Cardiac muscle cell (in vitro differentiated cells and primary cell): ENCODE measurements around the gene INPP4A. TPM values are rescaled to one million over a fixed set of nuclear protein-coding genes. Genes with fewer than 3 reads are reported as not detected.

Experiments used
- DNase-seq, 2 donors: peaks; one replicate each; pipeline versions ENCODE4 v3.0.0 to v3.0.0-alpha.2; 2010 to 2017; ENCODE audit warnings: low read depth in 1 of 2, low spot score in 1 of 2
- H3K27ac ChIP-seq: fragments of 200-600 bp; sonication (generic); 2 replicates; pipeline ENCODE4 v1.5.1; 2016
- H3K27me3 ChIP-seq: fragments of 200-600 bp; sonication (generic); 2 replicates; pipeline ENCODE4 v1.6.0; 2016; ENCODE audit warnings: control low read depth
- H3K36me3 ChIP-seq: fragments of 200-600 bp; sonication (generic); 2 replicates; pipeline ENCODE4 v1.5.1; 2016; ENCODE audit warnings: control low read depth
- H3K4me1 ChIP-seq: fragments of 200-600 bp; sonication (generic); 2 replicates; pipeline ENCODE4 v1.8.1; 2017; ENCODE audit warnings: low read depth, mild to moderate bottlenecking, mixed run types
- H3K4me3 ChIP-seq: fragments of 200-600 bp; sonication (generic); 2 replicates; pipeline ENCODE4 v1.5.1; 2016; ENCODE audit warnings: mild to moderate bottlenecking
- H3K9me3 ChIP-seq: fragments of 200-600 bp; sonication (generic); 2 replicates; pipeline ENCODE4 v1.5.1; 2017; ENCODE audit warnings: low read depth, mild to moderate bottlenecking, control low read depth
- polyA plus RNA-seq: library from polyadenylated mRNA; unstranded; fragments of >200 nt; fragmentation: Nextera tagmentation; extraction: Ambion mirVana; gene quantifications from 2 replicates; pipeline ENCODE4 v1.2.1, GENCODE V29; 2016
- total RNA-seq: library from RNA; depleted of rRNA; stranded (reverse); fragments of >200 nt; gene quantifications from 2 replicates; pipeline ENCODE4 v1.2.3, GENCODE V29; 2016
- TF ChIP-seq, protein P1 (sequence below): IDR thresholded peaks from 2 replicates; pipeline ENCODE4 v1.5.1; 2012; ENCODE audit warnings: low read depth, mild to moderate bottlenecking, low read length

The INPP4A gene
- total and polyA plus RNA-seq, 2 experiments from 2014 or later: 11.6 to 25.0 TPM

- DNase-seq: no peak
- Histone ChIP-seq H3K27me3 (no peaks in the 10 kb centered on the region), H3K4me3 (no peak overlapping the region), H3K36me3 (no peaks in the 10 kb centered on the region), H3K4me1 (peaks cover 17% of the 10 kb centered on the region), H3K9me3 (no peaks in the 10 kb centered on the region), H3K27ac (no peak overlapping the region)
- TF ChIP-seq, protein P1, sequence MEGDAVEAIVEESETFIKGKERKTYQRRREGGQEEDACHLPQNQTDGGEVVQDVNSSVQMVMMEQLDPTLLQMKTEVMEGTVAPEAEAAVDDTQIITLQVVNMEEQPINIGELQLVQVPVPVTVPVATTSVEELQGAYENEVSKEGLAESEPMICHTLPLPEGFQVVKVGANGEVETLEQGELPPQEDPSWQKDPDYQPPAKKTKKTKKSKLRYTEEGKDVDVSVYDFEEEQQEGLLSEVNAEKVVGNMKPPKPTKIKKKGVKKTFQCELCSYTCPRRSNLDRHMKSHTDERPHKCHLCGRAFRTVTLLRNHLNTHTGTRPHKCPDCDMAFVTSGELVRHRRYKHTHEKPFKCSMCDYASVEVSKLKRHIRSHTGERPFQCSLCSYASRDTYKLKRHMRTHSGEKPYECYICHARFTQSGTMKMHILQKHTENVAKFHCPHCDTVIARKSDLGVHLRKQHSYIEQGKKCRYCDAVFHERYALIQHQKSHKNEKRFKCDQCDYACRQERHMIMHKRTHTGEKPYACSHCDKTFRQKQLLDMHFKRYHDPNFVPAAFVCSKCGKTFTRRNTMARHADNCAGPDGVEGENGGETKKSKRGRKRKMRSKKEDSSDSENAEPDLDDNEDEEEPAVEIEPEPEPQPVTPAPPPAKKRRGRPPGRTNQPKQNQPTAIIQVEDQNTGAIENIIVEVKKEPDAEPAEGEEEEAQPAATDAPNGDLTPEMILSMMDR: no peak
Measured at GRCh38 chr2:98472961-98473746, 28.5 kb downstream of the INPP4A start.

DNA sequence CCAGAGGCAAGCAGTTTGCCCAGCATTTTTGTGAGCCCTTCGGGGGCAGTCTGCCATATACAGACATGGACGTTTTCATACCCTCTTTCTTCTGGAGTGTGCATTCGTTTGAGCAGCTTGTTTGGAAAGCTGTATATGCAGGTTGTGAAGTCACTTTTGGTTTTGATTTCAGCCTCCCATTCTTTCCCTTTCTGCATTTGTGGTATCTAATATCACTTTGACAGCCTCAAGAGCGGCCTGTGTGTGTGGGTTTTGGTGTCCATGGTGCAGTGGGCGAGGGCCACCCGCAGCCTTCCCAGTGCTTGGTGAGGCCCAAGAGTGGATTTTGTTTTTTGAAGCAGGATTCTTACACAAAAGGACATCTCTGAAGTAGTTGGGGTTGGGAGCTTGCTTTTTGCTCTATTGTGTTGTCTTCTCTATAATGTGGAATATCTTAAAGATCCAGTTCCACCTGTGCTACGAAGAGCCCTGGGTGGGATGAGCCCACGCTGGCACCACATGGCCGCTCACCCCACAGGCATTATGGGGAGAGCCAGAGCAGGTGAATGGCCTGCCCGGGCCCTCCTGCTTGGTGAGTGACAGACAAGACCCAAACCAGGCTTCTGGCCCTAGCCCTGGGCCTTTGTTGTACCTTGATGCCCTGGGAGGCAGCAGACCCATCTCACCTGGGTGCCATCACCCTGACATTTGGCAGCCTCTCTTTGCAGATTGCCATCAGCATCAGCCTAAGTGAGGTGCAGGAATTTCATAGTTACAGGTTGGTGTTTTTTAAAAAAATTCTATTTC lies 29.5 kb downstream of the INPP4A start:
- Histone ChIP-seq H3K36me3 (no peaks in the 10 kb centered on the region), H3K4me1 (peaks cover 23% of the 10 kb centered on the region), H3K4me3 (no peak overlapping the region), H3K27me3 (no peaks in the 10 kb centered on the region), H3K27ac (no peak overlapping the region), H3K9me3 (no peaks in the 10 kb centered on the region)
- no peak for DNase-seq
- TF ChIP-seq, protein P1: no peak

DNA sequence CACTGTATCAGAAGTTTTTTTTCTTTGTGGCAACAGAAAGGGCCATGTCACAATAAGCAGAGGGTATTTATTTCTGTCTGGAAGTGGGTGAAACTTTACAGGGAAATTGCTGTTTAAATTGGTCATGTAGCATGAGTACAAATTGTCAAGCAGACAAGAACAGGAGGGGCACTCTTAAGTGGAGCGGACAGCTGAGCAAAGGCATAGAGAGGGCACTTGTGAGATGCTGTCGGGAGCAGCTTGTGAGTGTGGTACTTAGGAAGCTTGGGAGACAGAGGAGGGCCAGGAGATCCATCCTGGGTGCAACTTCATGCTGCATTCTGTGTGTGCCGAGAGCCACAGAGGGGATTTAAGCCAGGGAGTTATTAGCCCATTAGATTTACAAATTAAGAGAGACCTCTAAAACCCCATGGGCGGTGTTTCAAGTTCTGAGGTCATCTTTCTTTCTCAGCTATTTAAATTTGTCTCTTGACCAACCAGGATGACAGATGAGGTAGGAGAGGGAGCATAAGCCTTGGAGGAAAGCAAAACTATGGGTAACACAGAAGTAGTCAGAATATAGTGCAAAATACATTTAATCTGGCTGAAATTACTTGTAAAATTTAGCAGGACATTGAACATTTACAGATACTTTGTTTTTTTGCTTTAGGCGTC lies 30.4 kb downstream of the INPP4A start:
- DNase-seq: peak in 1 of 2 donors; percentile 48
- Histone ChIP-seq H3K4me1 (peaks cover 23% of the 10 kb centered on the region), H3K4me3 (no peak overlapping the region), H3K36me3 (no peaks in the 10 kb centered on the region), H3K27ac (no peak overlapping the region), H3K27me3 (no peaks in the 10 kb centered on the region), H3K9me3 (no peaks in the 10 kb centered on the region)
- TF ChIP-seq, protein P1: no peak

GRCh38 chr2:98476192-98476868 lies 31.7 kb downstream of the INPP4A start:
- DNase-seq: no peak

More at GRCh38 chr2:98476192-98476868, 31.7 kb downstream of the INPP4A start:
- H3K27me3 ChIP-seq: no peaks in the 10 kb centered on the region
- no peak overlapping the region for H3K4me3 ChIP-seq
- no peaks in the 10 kb centered on the region for H3K36me3 ChIP-seq
- H3K4me1 ChIP-seq: peaks cover 23% of the 10 kb centered on the region
- no peak overlapping the region for H3K27ac ChIP-seq
- H3K9me3 ChIP-seq: no peaks in the 10 kb centered on the region
- TF ChIP-seq, protein P1: no peak
